SJCRH30 (cell line): ENCODE measurements around the gene LCE1B. TPM values are rescaled to one million over a fixed set of nuclear protein-coding genes. Genes with fewer than 3 reads are reported as not detected.

ENCODE experiments used
- DNase-seq, 2 experiments: peaks; one replicate each; pipeline ENCODE4 v3.0.0-alpha.2; 2015 to 2020
- H3K27ac ChIP-seq: fragments of 250-450 bp; sonication (Bioruptor Pico); 2 replicates; pipeline ENCODE4 v1.5.1; 2020; ENCODE audit warnings: mild to moderate bottlenecking, moderate library complexity
- H3K27me3 ChIP-seq: fragments of 250-450 bp; sonication (Bioruptor Pico); 2 replicates; pipeline ENCODE4 v1.5.1; 2020; ENCODE audit warnings: mild to moderate bottlenecking, moderate library complexity
- H3K36me3 ChIP-seq: fragments of 250-450 bp; sonication (Bioruptor Pico); 2 replicates; pipeline ENCODE4 v1.5.1; 2020; ENCODE audit warnings: mild to moderate bottlenecking, moderate library complexity
- H3K4me1 ChIP-seq: fragments of 250-450 bp; sonication (Bioruptor Pico); 2 replicates; pipeline ENCODE4 v1.5.1; 2020; ENCODE audit warnings: mild to moderate bottlenecking, moderate library complexity
- H3K4me3 ChIP-seq: fragments of 250-450 bp; sonication (Bioruptor Pico); 2 replicates; pipeline ENCODE4 v1.5.1; 2020; ENCODE audit warnings: mild to moderate bottlenecking, moderate library complexity
- H3K9me3 ChIP-seq: fragments of 250-450 bp; sonication (Bioruptor Pico); replicated peaks from 2 replicates; pipeline ENCODE4 v1.5.1; 2020; ENCODE audit warnings: mild to moderate bottlenecking, moderate library complexity
- total RNA-seq: library from RNA; depleted of rRNA; stranded (reverse); fragments of >200 nt; shearing (Covaris generic); gene quantifications from 2 replicates; pipeline ENCODE4 v1.2.3, GENCODE V29; 2014; rRNA removed

The LCE1B gene
- not detected in 2 replicates for total RNA-seq

- Histone ChIP-seq H3K4me3 (no peak within 1 kb of the TSS), H3K27me3 (no peaks in the 10 kb centered on the region), H3K4me1 (no peaks in the 10 kb centered on the region), H3K9me3 (no peaks in the 10 kb centered on the region), H3K36me3 (no peaks in the 10 kb centered on the region), H3K27ac (no peak within 1 kb of the TSS)
- DNase-seq, result no peak
These were observed at the start of gene LCE1B for GRCh38 chr1:152811671-152812070. LCE1B (plus strand) TSS chr1:152811971; CDS start chr1:152812447, 476 bp downstream.

GRCh38 chr1:152768847-152769533 lies 42.8 kb upstream of the LCE1B start:
- Histone ChIP-seq H3K36me3 (no peaks in the 10 kb centered on the region), H3K9me3 (no peaks in the 10 kb centered on the region), H3K27ac (no peak overlapping the region), H3K27me3 (no peaks in the 10 kb centered on the region), H3K4me1 (no peaks in the 10 kb centered on the region), H3K4me3 (no peak overlapping the region)
- DNase-seq, result no peak

- Histone ChIP-seq H3K36me3 (no peaks in the 10 kb centered on the region), H3K4me1 (no peaks in the 10 kb centered on the region), H3K9me3 (no peaks in the 10 kb centered on the region), H3K27me3 (no peaks in the 10 kb centered on the region), H3K27ac (no peak overlapping the region), H3K4me3 (no peak overlapping the region)
- no peak for DNase-seq
These were observed 41.4 kb upstream of the LCE1B start for GRCh38 chr1:152770411-152770810.

- Histone ChIP-seq H3K4me3 (no peak within 1 kb of the TSS), H3K9me3 (no peaks in the 10 kb centered on the region), H3K36me3 (no peaks in the 10 kb centered on the region), H3K27ac (no peak within 1 kb of the TSS), H3K4me1 (no peaks in the 10 kb centered on the region), H3K27me3 (no peaks in the 10 kb centered on the region)
- DNase-seq, result no peak
These were observed 36.9 kb upstream of the LCE1B start, which contains the start of gene LCE1F for GRCh38 chr1:152774875-152775274. LCE1F (plus strand) TSS chr1:152775140; CDS start chr1:152776372, 1,232 bp downstream.

- Histone ChIP-seq H3K27ac (no peak overlapping the region), H3K36me3 (no peaks in the 10 kb centered on the region), H3K9me3 (no peaks in the 10 kb centered on the region), H3K4me1 (no peaks in the 10 kb centered on the region), H3K4me3 (no peak overlapping the region), H3K27me3 (no peaks in the 10 kb centered on the region)
- DNase-seq, result no peak
These were observed 35.4 kb upstream of the LCE1B start for GRCh38 chr1:152776361-152776760.

- no peaks in the 10 kb centered on the region for H3K27me3 ChIP-seq
- H3K36me3 ChIP-seq, result no peaks in the 10 kb centered on the region
- no peaks in the 10 kb centered on the region for H3K9me3 ChIP-seq
- no peaks in the 10 kb centered on the region for H3K4me1 ChIP-seq
- no peak overlapping the region for H3K4me3 ChIP-seq
- peak in 1 of 2 experiments; percentile 47 for DNase-seq
- no peak overlapping the region for H3K27ac ChIP-seq
These were observed 34.1 kb upstream of the LCE1B start for GRCh38 chr1:152777510-152778137.

GRCh38 chr1:152783095-152783494 lies 28.7 kb upstream of the LCE1B start:
- no peak for DNase-seq
- Histone ChIP-seq H3K9me3 (no peaks in the 10 kb centered on the region), H3K27ac (no peak overlapping the region), H3K4me1 (no peaks in the 10 kb centered on the region), H3K36me3 (no peaks in the 10 kb centered on the region), H3K4me3 (no peak overlapping the region), H3K27me3 (no peaks in the 10 kb centered on the region)

GRCh38 chr1:152786077-152786476 lies 25.7 kb upstream of the LCE1B start, which contains the start of gene LCE1E:
LCE1E (plus strand) TSS chr1:152786257; CDS start chr1:152787300, 1,043 bp downstream.
- Histone ChIP-seq H3K9me3 (no peaks in the 10 kb centered on the region), H3K27ac (no peak within 1 kb of the TSS), H3K36me3 (no peaks in the 10 kb centered on the region), H3K4me3 (no peak within 1 kb of the TSS), H3K27me3 (no peaks in the 10 kb centered on the region), H3K4me1 (no peaks in the 10 kb centered on the region)
- DNase-seq, result no peak

GRCh38 chr1:152795686-152796085 lies 16.1 kb upstream of the LCE1B start:
- no peak for DNase-seq
- H3K36me3 ChIP-seq, result no peaks in the 10 kb centered on the region
- no peak overlapping the region for H3K4me3 ChIP-seq
- no peaks in the 10 kb centered on the region for H3K27me3 ChIP-seq
- no peaks in the 10 kb centered on the region for H3K4me1 ChIP-seq
- no peak overlapping the region for H3K27ac ChIP-seq
- no peaks in the 10 kb centered on the region for H3K9me3 ChIP-seq

GRCh38 chr1:152796421-152796820 lies 15.3 kb upstream of the LCE1B start, which contains the start of gene LCE1D:
LCE1D (plus strand) TSS chr1:152796721; CDS start chr1:152797795, 1,074 bp downstream.
- Histone ChIP-seq H3K9me3 (no peaks in the 10 kb centered on the region), H3K27me3 (no peaks in the 10 kb centered on the region), H3K36me3 (no peaks in the 10 kb centered on the region), H3K4me3 (no peak within 1 kb of the TSS), H3K27ac (no peak within 1 kb of the TSS), H3K4me1 (no peaks in the 10 kb centered on the region)
- no peak for DNase-seq

- no peak overlapping the region for H3K27ac ChIP-seq
- H3K36me3 ChIP-seq, result no peaks in the 10 kb centered on the region
- DNase-seq, result no peak
- no peaks in the 10 kb centered on the region for H3K27me3 ChIP-seq
- H3K9me3 ChIP-seq, result no peaks in the 10 kb centered on the region
- H3K4me1 ChIP-seq, result no peaks in the 10 kb centered on the region
- no peak overlapping the region for H3K4me3 ChIP-seq
These were observed 10.4 kb upstream of the LCE1B start for GRCh38 chr1:152801333-152801732.

- no peaks in the 10 kb centered on the region for H3K27me3 ChIP-seq
- DNase-seq, result no peak
- no peaks in the 10 kb centered on the region for H3K9me3 ChIP-seq
- no peaks in the 10 kb centered on the region for H3K4me1 ChIP-seq
- H3K4me3 ChIP-seq, result no peak within 1 kb of the TSS
- H3K36me3 ChIP-seq, result no peaks in the 10 kb centered on the region
- H3K27ac ChIP-seq, result no peak within 1 kb of the TSS
These were observed 5.2 kb upstream of the LCE1B start, which contains the start of gene LCE1C for GRCh38 chr1:152806576-152806975. LCE1C (minus strand) TSS chr1:152806651; CDS start chr1:152805478, 1,173 bp downstream.

- H3K36me3 ChIP-seq, result no peaks in the 10 kb centered on the region
- H3K9me3 ChIP-seq, result no peaks in the 10 kb centered on the region
- no peaks in the 10 kb centered on the region for H3K27me3 ChIP-seq
- no peak overlapping the region for H3K27ac ChIP-seq
- no peak overlapping the region for H3K4me3 ChIP-seq
- no peaks in the 10 kb centered on the region for H3K4me1 ChIP-seq
- no peak for DNase-seq
These were observed 721 bp upstream of the LCE1B start for GRCh38 chr1:152811050-152811449.

- H3K9me3 ChIP-seq, result no peaks in the 10 kb centered on the region
- no peaks in the 10 kb centered on the region for H3K27me3 ChIP-seq
- no peaks in the 10 kb centered on the region for H3K4me1 ChIP-seq
- no peak overlapping the region for H3K4me3 ChIP-seq
- H3K36me3 ChIP-seq, result no peaks in the 10 kb centered on the region
- no peak overlapping the region for H3K27ac ChIP-seq
- DNase-seq, result no peak
These were observed 5.5 kb downstream of the LCE1B start for GRCh38 chr1:152817309-152817708.

GRCh38 chr1:152823294-152823693 lies 11.5 kb downstream of the LCE1B start:
- Histone ChIP-seq H3K36me3 (no peaks in the 10 kb centered on the region), H3K27ac (no peak overlapping the region), H3K4me3 (no peak overlapping the region), H3K9me3 (no peaks in the 10 kb centered on the region), H3K4me1 (no peaks in the 10 kb centered on the region), H3K27me3 (no peaks in the 10 kb centered on the region)
- no peak for DNase-seq
